NCI-H2227 (cell line): ENCODE measurements around the gene TFB1M.

Experiments
- DNase-seq: peaks from one replicate; lab custom pipeline; 2025; ENCODE audit not compliant: unreplicated experiment; lab: John Stamatoyannopoulos, UW

The TFB1M gene

DNA sequence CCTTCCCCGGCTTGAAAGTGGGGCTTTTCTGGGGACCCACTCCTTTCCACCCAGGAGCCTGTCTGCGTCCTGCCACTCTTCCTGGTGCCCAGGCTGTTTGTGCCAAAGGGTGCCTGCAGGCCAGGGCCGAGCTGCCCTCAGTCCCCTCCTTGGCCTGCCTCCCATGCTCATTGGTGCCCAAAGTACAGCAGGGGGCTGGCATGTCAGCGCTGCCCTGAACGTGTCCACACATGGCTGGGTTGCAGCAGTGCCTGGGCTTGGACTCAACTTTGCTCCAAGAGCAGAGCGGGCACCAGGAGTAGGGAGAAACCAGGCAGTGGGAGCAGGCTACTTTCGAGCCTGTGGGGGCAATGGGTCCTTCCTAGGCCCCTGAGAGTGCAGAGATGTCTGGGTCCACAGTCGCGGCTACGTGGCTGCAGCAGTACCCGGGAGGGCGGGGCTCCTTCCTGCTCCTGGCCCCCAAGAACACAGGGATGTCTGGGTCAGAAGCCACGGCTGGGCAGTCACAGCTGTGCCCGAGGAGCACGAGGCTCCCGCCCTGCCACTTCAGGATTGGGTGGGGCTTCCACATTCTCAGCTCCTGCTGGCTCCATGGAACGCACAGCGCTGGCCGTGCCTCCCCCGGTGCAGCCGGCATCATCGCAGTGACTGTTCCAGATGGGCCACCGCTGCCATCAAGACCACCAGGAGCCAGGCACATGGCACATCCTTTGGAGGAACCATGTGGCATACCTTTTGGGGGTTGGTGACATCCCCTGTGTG lies 100.5 kb downstream of the TFB1M start:
- DNase-seq, result no peak

DNA sequence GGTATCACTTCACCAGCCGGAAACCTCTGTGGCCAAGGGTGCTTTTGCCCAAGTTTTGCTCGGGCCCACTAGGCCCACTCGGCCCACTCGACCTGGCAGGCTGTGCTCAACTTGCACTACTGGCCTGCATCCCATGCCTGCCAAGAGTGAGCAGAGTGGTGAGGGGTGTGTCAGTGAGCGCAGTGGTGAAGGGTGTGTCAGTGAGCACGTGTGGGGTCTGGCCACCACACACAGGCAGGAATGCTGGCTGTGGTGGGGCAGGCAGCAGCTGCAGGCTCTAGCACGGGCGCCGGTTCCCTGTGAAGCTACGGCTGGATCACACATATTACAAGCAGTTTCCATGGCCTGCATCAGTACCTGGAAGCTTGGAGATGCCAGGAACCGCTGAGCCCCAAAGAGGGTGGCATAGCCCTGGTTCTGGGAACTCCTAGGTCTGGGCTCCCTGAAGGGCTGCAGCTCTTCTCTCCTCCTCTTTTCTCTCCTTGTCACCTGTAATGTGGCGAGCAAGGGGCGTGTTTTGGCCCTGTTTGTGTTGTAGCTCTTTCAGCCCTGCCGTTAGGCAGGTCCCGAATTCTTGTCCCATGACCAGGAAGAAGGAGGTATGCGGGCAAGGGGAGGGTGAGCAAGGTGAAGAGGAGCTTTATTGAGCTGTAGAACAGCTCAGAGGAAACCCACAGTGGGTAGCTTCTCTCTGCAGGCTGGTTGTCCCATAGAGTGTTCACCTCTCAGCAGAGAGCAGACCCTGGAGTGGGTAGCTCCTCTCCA lies 101.5 kb downstream of the TFB1M start:
- DNase-seq, result no peak

DNA sequence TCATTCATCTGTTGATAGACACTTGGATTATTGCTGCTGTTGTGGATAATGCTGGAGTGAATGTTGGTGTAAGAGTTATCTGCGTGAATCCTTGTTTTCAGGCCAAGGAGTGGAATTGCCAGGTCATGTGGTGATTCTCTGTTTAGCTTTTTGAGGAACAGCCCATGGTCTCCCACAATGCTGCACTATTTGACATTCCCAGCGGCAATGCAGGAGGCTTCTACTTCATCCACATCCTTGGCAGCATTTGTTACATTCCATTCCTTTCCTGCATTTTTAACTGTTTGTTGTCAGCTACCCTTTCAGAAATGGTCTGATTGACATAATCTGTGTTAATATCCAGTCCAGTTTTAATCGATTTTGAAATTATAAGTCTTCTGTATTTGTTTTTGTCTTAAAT lies 102.2 kb downstream of the TFB1M start:
- no peak for DNase-seq

GRCh38 chr6:155207223-155207622 lies 107.1 kb downstream of the TFB1M start:
- no peak for DNase-seq
